GM12878 (cell line): Measurements from ENCODE around the gene KDM8. TPM values are rescaled to one million over a fixed set of nuclear protein-coding genes. Genes with fewer than 3 reads are reported as not detected.

ENCODE experiments used
- CBX3 ChIP-seq: fragments of 200-600 bp; sonication (generic); IDR thresholded peaks from 2 replicates; pipeline ENCODE4 v1.6.1; 2016; ENCODE audit warnings: low read depth, borderline replicate concordance
- CEBPB ChIP-seq, 2 experiments: fragments of 150-350 bp in 1 of 2; IDR thresholded peaks; 2 replicates each; pipeline ENCODE4 v1.6.1; 2012 to 2014; ENCODE audit warnings: low read depth in 2 of 2, low read length in 2 of 2, borderline replicate concordance in 1 of 2, inconsistent platforms in 1 of 2
- EP300 ChIP-seq, 2 experiments: fragments of 150-350 bp in 1 of 2; IDR thresholded peaks; 2 replicates each; pipeline ENCODE4 v1.6.1; 2011 to 2012; ENCODE audit warnings: low read depth in 2 of 2, low read length in 2 of 2, borderline replicate concordance in 1 of 2, improper control_type of control experiment in 1 of 2, inconsistent platforms in 1 of 2; ENCODE audit not compliant: control insufficient read depth in 1 of 2
- FOS ChIP-seq: IDR thresholded peaks from 3 replicates; pipeline ENCODE4 v1.6.1; 2011; ENCODE audit warnings: borderline replicate concordance; ENCODE audit not compliant: insufficient read length; ENCODE audit errors: extremely low read depth
- HDGF ChIP-seq: fragments of 450-650 bp; IDR thresholded peaks from 2 replicates; pipeline ENCODE4 v1.6.1; 2016; ENCODE audit warnings: antibody characterized with exemption
- IRF3 ChIP-seq: fragments of 450-650 bp; IDR thresholded peaks from 2 replicates; pipeline ENCODE4 v1.6.1; 2014; ENCODE audit warnings: mild to moderate bottlenecking
- JUND ChIP-seq: IDR thresholded peaks from 2 replicates; pipeline ENCODE4 v1.6.1; 2012; ENCODE audit warnings: low read depth, mild to moderate bottlenecking, low read length, improper control_type of control experiment, moderate library complexity
- KDM1A ChIP-seq: fragments of 200-600 bp; sonication (generic); IDR thresholded peaks from 2 replicates; pipeline ENCODE4 v1.6.1; 2016; ENCODE audit warnings: borderline replicate concordance
- NBN ChIP-seq: fragments of 450-650 bp; IDR thresholded peaks from 2 replicates; pipeline ENCODE4 v1.6.1; 2016
- RBBP5 ChIP-seq: fragments of 200-600 bp; sonication (generic); conservative IDR thresholded peaks from 2 replicates; pipeline ENCODE4 v1.6.1; 2016
- RCOR1 ChIP-seq: conservative IDR thresholded peaks from 2 replicates; pipeline ENCODE4 v1.6.1; 2012; ENCODE audit warnings: low read depth, low read length, improper control_type of control experiment
- RELB ChIP-seq: fragments of 450-650 bp; IDR thresholded peaks from 2 replicates; pipeline ENCODE4 v1.6.1; 2017; ENCODE audit warnings: low read depth, mild to moderate bottlenecking, moderate library complexity
- RFX5 ChIP-seq: IDR thresholded peaks from 2 replicates; pipeline ENCODE4 v1.6.1; 2011; ENCODE audit warnings: low read depth, low read length, improper control_type of control experiment
- SMAD5 ChIP-seq: IDR thresholded peaks from 2 replicates; pipeline ENCODE4 v1.6.1; 2016; ENCODE audit warnings: antibody characterized with exemption, low read depth
- SPI1 ChIP-seq: IDR thresholded peaks from 2 replicates; pipeline ENCODE4 v1.6.1; 2011; ENCODE audit warnings: low read depth, mild to moderate bottlenecking, low read length, moderate library complexity, borderline replicate concordance; ENCODE audit not compliant: insufficient read depth
- ZBTB4 ChIP-seq: fragments of 450-650 bp; formaldehyde crosslinking; IDR thresholded peaks from 2 replicates; pipeline ENCODE4 v1.4.0; 2022; ENCODE audit warnings: mild to moderate bottlenecking, moderate library complexity
- ZNF24 ChIP-seq: fragments of 450-650 bp; IDR thresholded peaks from 2 replicates; pipeline ENCODE4 v1.6.1; 2017; ENCODE audit warnings: antibody characterized with exemption, mild to moderate bottlenecking
- ZNF687 ChIP-seq: fragments of 450-650 bp; IDR thresholded peaks from 2 replicates; pipeline ENCODE4 v1.6.1; 2017; ENCODE audit warnings: mild to moderate bottlenecking, moderate library complexity
- polyA plus RNA-seq, 11 experiments: library from polyadenylated mRNA; depleted of rRNA in 4 of 11; unstranded in 6 of 11; stranded (reverse) in 5 of 11; fragments of >200 nt; fragmentation: Nextera tagmentation in 4 of 11; fragmentation: Illumina TruSeq in 1 of 11; extraction: Ambion mirVana in 4 of 11; extraction: Trizol in 1 of 11; gene quantifications; 1 replicate in 1 of 11; 2 replicates in 10 of 11; pipeline versions ENCODE4 v1.2.1 to v1.2.3, GENCODE V29; 2011 to 2016; ENCODE audit warnings: inconsistent platforms in 2 of 11, missing spikeins in 2 of 11, low read depth in 1 of 11
- total RNA-seq, 4 experiments: library from RNA; depleted of rRNA in 3 of 4; stranded (reverse); fragments of >200 nt in 3 of 4; fragmentation: Illumina TruSeq in 1 of 4; extraction: Trizol in 1 of 4; gene quantifications; 2 replicates each; pipeline versions ENCODE4 v1.2.1 to v1.2.3, GENCODE V29; 2013 to 2021

The KDM8 gene
- total and polyA plus RNA-seq, 10 of the 15 experiments (the other 5 are each of a cell fraction or from before 2014, with no cell fraction given): 0.79 to 8.9 (median 5.8) TPM

- TF ChIP-seq RBBP5 (no peak), HDGF (peak; percentile 38; the same call in 1 of the 2 replicates), NBN (peak; percentile 91; the same call in 1 of the 2 replicates), FOS (no peak), RELB (peak; percentile 60; the same call in 1 of the 2 replicates), ZBTB4 (0 out of 2 replicates have a peak, but pooled peaks have one; percentile 16), RFX5 (0 out of 2 replicates have a peak, but pooled peaks have one; percentile 32), CBX3 (no peak), KDM1A (no peak), IRF3 (0 out of 2 replicates have a peak, but pooled peaks have one; percentile 38), SPI1 (peak; percentile 21; the same call in 1 of the 2 replicates), ZNF24 (no peak), RCOR1 (0 out of 2 replicates have a peak, but pooled peaks have one; percentile 28), JUND (no peak), ZNF687 (peak; percentile 62), SMAD5 (peak; percentile 93), EP300 (IDR thresholded peaks at IDR 0.05; ENCODE audit: borderline replicate concordance in 1 of 2, control insufficient read depth in 1 of 2, low read depth in 2 of 2, low read length in 2 of 2) (0 out of 4 replicates have a peak, but pooled peaks have one; percentile 21 to 25), CEBPB (IDR thresholded peaks at IDR 0.05; ENCODE audit: borderline replicate concordance in 1 of 2, low read depth in 2 of 2, low read length in 2 of 2) (no peak)
These were observed 65.3 kb downstream of the KDM8 start, which contains the start of gene NSMCE1 (continued) for GRCh38 chr16:27268376-27269299.
